MM.1S (cell line): Measurements from ENCODE around the gene GPX4.

Experiments
- DNase-seq: peaks from one replicate; pipeline ENCODE4 v3.0.0-alpha.2; 2015
- H2AFZ ChIP-seq: fragments of 300-600 bp; sonication (generic); 2 replicates; pipeline ENCODE4 v1.6.0; 2016; ENCODE audit warnings: antibody characterized with exemption, low read length
- H3F3A ChIP-seq: fragments of 300-600 bp; sonication (generic); 2 replicates; pipeline ENCODE4 v1.6.1; 2016; ENCODE audit warnings: mild to moderate bottlenecking, antibody characterized with exemption, low read length, moderate library complexity, mixed read lengths; ENCODE audit not compliant: insufficient read depth
- H3K27ac ChIP-seq: fragments of 300-600 bp; sonication (generic); 2 replicates; pipeline ENCODE4 v1.5.1; 2016; ENCODE audit warnings: mild to moderate bottlenecking, low read length
- H3K27me3 ChIP-seq: fragments of 300-600 bp; sonication (generic); replicated peaks from 2 replicates; pipeline ENCODE4 v1.6.0; 2016; ENCODE audit warnings: low read length; ENCODE audit not compliant: insufficient read depth
- H3K36me3 ChIP-seq: fragments of 300-600 bp; sonication (generic); replicated peaks from 2 replicates; pipeline ENCODE4 v1.6.1; 2016; ENCODE audit warnings: mild to moderate bottlenecking, low read length, mixed read lengths; ENCODE audit not compliant: insufficient read depth
- H3K4me1 ChIP-seq: fragments of 300-600 bp; sonication (generic); 2 replicates; pipeline ENCODE4 v1.6.1; 2016; ENCODE audit warnings: low read length, mixed read lengths
- H3K4me2 ChIP-seq: fragments of 300-600 bp; sonication (generic); 2 replicates; pipeline ENCODE4 v1.6.0; 2016; ENCODE audit warnings: low read depth, low read length
- H3K4me3 ChIP-seq: fragments of 300-600 bp; sonication (generic); 2 replicates; pipeline ENCODE4 v1.5.1; 2016; ENCODE audit warnings: low read length, mixed read lengths
- H3K79me2 ChIP-seq: fragments of 300-600 bp; sonication (generic); 2 replicates; pipeline ENCODE4 v1.6.1; 2016; ENCODE audit warnings: mixed run types, low read length, mixed read lengths
- H3K9ac ChIP-seq: fragments of 300-600 bp; sonication (generic); 2 replicates; pipeline ENCODE4 v1.6.1; 2016; ENCODE audit warnings: low read length, mixed read lengths
- H3K9me2 ChIP-seq: fragments of 300-600 bp; sonication (generic); replicated peaks from 2 replicates; pipeline ENCODE4 v1.6.1; 2016; ENCODE audit warnings: mild to moderate bottlenecking, low read length, mixed read lengths; ENCODE audit not compliant: insufficient read depth
- H3K9me3 ChIP-seq: fragments of 300-600 bp; sonication (generic); replicated peaks from 2 replicates; pipeline ENCODE4 v1.6.1; 2016; ENCODE audit warnings: mild to moderate bottlenecking, low read length, mixed read lengths; ENCODE audit not compliant: insufficient read depth
- H4K20me1 ChIP-seq: fragments of 300-600 bp; sonication (generic); 2 replicates; pipeline ENCODE4 v1.6.1; 2016; ENCODE audit warnings: mild to moderate bottlenecking, low read length, moderate library complexity, mixed read lengths; ENCODE audit not compliant: insufficient read depth
- EZH2 ChIP-seq: fragments of 300-600 bp; sonication (generic); optimal IDR thresholded peaks from 2 replicates; pipeline ENCODE3; 2017; ENCODE audit warnings: low read depth, mild to moderate bottlenecking, antibody characterized with exemption, low read length, mixed read lengths
- EZH2phosphoT487 ChIP-seq: fragments of 300-600 bp; sonication (generic); IDR thresholded peaks from 2 replicates; pipeline ENCODE4 v1.6.1; 2018; ENCODE audit warnings: antibody characterized with exemption, low read length
- TF ChIP-seq, protein P1 (sequence below): fragments of 300-600 bp; sonication (generic); IDR thresholded peaks from 2 replicates; pipeline ENCODE4 v1.5.1; 2016; ENCODE audit warnings: antibody characterized with exemption, low read length, mixed read lengths

The GPX4 gene

DNA sequence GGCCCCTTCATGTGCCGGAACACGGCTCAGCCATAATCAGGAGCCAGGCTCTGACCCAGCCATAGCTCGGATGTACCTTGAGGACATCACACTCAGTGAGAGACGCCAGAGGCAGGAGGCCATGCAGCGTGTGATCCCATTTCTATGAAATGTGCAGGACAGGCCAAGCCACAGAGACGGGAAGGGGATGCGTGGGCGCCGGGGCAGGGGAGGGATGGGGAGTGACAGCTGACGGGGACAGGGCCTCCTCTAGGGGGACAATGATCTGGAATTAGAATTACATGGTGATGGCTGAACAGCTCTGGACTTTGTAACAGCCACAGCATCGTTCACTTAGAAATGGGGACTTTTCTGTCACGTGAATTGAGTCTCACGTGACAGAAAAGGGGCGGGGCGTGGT lies 35.3 kb downstream of the GPX4 start:
- TF ChIP-seq, protein P1, sequence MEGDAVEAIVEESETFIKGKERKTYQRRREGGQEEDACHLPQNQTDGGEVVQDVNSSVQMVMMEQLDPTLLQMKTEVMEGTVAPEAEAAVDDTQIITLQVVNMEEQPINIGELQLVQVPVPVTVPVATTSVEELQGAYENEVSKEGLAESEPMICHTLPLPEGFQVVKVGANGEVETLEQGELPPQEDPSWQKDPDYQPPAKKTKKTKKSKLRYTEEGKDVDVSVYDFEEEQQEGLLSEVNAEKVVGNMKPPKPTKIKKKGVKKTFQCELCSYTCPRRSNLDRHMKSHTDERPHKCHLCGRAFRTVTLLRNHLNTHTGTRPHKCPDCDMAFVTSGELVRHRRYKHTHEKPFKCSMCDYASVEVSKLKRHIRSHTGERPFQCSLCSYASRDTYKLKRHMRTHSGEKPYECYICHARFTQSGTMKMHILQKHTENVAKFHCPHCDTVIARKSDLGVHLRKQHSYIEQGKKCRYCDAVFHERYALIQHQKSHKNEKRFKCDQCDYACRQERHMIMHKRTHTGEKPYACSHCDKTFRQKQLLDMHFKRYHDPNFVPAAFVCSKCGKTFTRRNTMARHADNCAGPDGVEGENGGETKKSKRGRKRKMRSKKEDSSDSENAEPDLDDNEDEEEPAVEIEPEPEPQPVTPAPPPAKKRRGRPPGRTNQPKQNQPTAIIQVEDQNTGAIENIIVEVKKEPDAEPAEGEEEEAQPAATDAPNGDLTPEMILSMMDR, result no peak
- TF ChIP-seq EZH2phosphoT487 (no peak), EZH2 (no peak)
- no peak for DNase-seq
- Histone ChIP-seq H3K27ac (no peak overlapping the region), H3F3A (0 out of 2 replicates have a peak, but pooled peaks cover 3% of the 10 kb centered on the region), H3K4me2 (no peak overlapping the region), H3K4me1 (0 out of 2 replicates have a peak, but pooled peaks cover 3% of the 10 kb centered on the region), H2AFZ (no peak overlapping the region), H3K27me3 (no peaks in the 10 kb centered on the region), H3K4me3 (no peak overlapping the region), H3K9ac (no peak overlapping the region), H3K79me2 (peaks cover 9% of the 10 kb centered on the region), H4K20me1 (no peaks in the 10 kb centered on the region), H3K36me3 (0 out of 2 replicates have a peak, but pooled peaks cover 3% of the 10 kb centered on the region), H3K9me2 (no peaks in the 10 kb centered on the region), H3K9me3 (no peaks in the 10 kb centered on the region)

DNA sequence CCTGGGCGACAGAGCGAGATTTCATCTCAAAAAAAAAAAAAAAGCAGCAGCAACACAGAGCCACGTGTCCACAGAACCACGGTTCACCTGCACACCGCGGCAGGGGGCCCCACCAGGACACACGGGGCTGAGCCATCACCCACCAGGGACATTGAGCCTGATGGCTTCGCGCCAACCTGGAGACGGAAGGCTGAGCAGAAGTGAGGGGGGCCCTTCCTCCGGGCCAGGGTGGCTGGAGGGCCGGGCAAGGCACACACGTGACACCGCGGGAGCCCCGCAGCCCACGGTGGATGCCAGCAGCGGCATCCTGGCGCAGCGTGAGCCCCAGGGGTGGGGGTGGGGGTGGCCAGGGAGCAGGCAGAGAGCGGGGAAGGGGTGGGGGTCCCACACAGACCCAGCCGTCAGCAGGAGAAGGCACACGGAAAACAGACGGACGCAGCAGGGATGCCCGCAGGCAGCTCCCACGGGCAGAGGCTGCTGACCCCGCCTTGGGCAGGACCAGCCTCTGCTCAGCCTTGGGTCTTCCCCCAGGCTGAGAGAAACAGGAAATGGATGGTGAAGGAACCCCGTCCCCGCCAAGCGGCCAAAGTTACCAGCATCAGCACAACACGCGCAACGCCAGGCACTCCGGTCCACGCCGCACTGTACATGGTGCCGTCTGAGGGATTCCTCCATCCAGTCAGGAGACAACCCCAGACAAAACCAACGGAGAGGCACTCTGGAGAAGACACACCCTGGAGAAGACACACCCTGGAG lies 36.7 kb downstream of the GPX4 start:
- Histone ChIP-seq H4K20me1 (no peaks in the 10 kb centered on the region), H3K4me2 (no peak overlapping the region), H2AFZ (no peak overlapping the region), H3K9ac (no peak overlapping the region), H3K9me2 (no peaks in the 10 kb centered on the region), H3K4me1 (no peaks in the 10 kb centered on the region), H3F3A (no peaks in the 10 kb centered on the region), H3K27me3 (no peaks in the 10 kb centered on the region), H3K79me2 (peaks cover 6% of the 10 kb centered on the region; the same call in 1 of the 2 replicates), H3K9me3 (no peaks in the 10 kb centered on the region), H3K4me3 (no peak overlapping the region), H3K36me3 (0 out of 2 replicates have a peak, but pooled peaks cover 3% of the 10 kb centered on the region), H3K27ac (no peak overlapping the region)
- TF ChIP-seq EZH2, result no peak
- TF ChIP-seq EZH2phosphoT487, result no peak
- TF ChIP-seq, protein P1, result no peak
- DNase-seq, result no peak

- no peak overlapping the region for H3K27ac ChIP-seq
- no peaks in the 10 kb centered on the region for H4K20me1 ChIP-seq
- TF ChIP-seq EZH2, result no peak
- TF ChIP-seq, protein P1, result no peak
- TF ChIP-seq EZH2phosphoT487, result no peak
- no peak overlapping the region for H2AFZ ChIP-seq
- peaks cover 6% of the 10 kb centered on the region; the same call in 1 of the 2 replicates for H3K79me2 ChIP-seq
- DNase-seq, result no peak
- no peaks in the 10 kb centered on the region for H3K4me1 ChIP-seq
- H3K9ac ChIP-seq, result no peak overlapping the region
- H3K9me2 ChIP-seq, result no peaks in the 10 kb centered on the region
- no peak overlapping the region for H3K4me3 ChIP-seq
- H3K27me3 ChIP-seq, result no peaks in the 10 kb centered on the region
- H3K9me3 ChIP-seq, result no peaks in the 10 kb centered on the region
- H3F3A ChIP-seq, result no peaks in the 10 kb centered on the region
- H3K4me2 ChIP-seq, result no peak overlapping the region
- 0 out of 2 replicates have a peak, but pooled peaks cover 3% of the 10 kb centered on the region for H3K36me3 ChIP-seq
Measured at GRCh38 chr19:1141944-1142343, 38.1 kb downstream of the GPX4 start.
